Lower leg skin (tissue), 4 donors: ENCODE measurements around the gene HMGXB4. TPM values are rescaled to one million over a fixed set of nuclear protein-coding genes. Genes with fewer than 3 reads are reported as not detected.

Experiments used
- DNase-seq, 2 donors: peaks; one replicate each; pipeline ENCODE4 v3.0.0-alpha.2; 2019; ENCODE audit warnings: low spot score in 2 of 2
- H3K4me3 ChIP-seq: fragments of 200-600 bp; sonication (generic); 2 replicates; pipeline ENCODE4 v1.5.1; 2017; ENCODE audit warnings: mild to moderate bottlenecking, low read depth; ENCODE audit not compliant: poor library complexity, severe bottlenecking
- POLR2A ChIP-seq, 2 donors: fragments of 450-650 bp; IDR thresholded peaks; one replicate each; pipeline ENCODE4 v1.6.1; 2016 to 2017; ENCODE audit warnings: antibody characterized with exemption in 2 of 2, mild to moderate bottlenecking in 1 of 2, moderate library complexity in 1 of 2
- whole genome bisulfite sequencing, 2 donors: methylation state at CpG; one replicate each; pipeline ENCODE4 v1.1.5; 2018; 5-methylcytosine and 5-hydroxymethylcytosine counted together
- intact Hi-C: fragments of 100-400 bp; cut with DNase I; formaldehyde crosslinking; loops from one replicate; pipeline ENCODE4 v1.15.0; 2023; ENCODE audit warnings: low total_unique reads
- total RNA-seq, 4 donors: library from RNA; depleted of rRNA; stranded (reverse); fragments of >200 nt; gene quantifications; one replicate each; pipeline ENCODE4 v1.1.0, GENCODE V29; 2016
- TF ChIP-seq, protein P1 (sequence below), 3 donors: fragments of 450-650 bp; IDR thresholded peaks; one replicate each; pipeline ENCODE4 v1.5.1; 2016; ENCODE audit warnings: antibody characterized with exemption in 3 of 3, mild to moderate bottlenecking in 3 of 3, moderate library complexity in 2 of 3

HMGXB4 gene
- total RNA-seq, 4 donors from 2014 or later = 15.1 to 28.3 (median 18.6) TPM

DNA sequence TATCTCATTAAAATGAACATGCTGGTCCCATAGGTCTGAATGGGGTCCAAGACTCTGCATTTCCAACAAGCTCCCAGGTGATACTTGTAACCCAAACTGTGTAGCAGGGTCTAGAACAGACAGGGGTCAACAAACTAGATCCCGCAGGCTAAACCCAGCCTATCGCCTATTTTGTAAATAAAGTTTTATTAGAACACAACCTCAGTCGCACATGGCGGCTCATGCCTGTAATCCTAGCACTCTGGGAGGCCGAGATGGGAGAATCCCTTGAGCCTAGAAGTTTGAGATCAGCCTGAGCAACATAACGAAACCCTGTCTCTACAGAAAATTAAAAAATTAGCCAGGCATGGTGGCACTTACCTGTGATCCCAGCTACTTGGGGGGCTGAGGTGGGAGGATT lies 42.3 kb upstream of the HMGXB4 start:
- TF ChIP-seq, protein P1, sequence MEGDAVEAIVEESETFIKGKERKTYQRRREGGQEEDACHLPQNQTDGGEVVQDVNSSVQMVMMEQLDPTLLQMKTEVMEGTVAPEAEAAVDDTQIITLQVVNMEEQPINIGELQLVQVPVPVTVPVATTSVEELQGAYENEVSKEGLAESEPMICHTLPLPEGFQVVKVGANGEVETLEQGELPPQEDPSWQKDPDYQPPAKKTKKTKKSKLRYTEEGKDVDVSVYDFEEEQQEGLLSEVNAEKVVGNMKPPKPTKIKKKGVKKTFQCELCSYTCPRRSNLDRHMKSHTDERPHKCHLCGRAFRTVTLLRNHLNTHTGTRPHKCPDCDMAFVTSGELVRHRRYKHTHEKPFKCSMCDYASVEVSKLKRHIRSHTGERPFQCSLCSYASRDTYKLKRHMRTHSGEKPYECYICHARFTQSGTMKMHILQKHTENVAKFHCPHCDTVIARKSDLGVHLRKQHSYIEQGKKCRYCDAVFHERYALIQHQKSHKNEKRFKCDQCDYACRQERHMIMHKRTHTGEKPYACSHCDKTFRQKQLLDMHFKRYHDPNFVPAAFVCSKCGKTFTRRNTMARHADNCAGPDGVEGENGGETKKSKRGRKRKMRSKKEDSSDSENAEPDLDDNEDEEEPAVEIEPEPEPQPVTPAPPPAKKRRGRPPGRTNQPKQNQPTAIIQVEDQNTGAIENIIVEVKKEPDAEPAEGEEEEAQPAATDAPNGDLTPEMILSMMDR (IDR thresholded peaks at IDR 0.05) = no peak
- TF ChIP-seq POLR2A (IDR thresholded peaks at IDR 0.05) = no peak
- no peak for DNase-seq
- intact Hi-C loops = no loop called here
- no peak overlapping the region for H3K4me3 ChIP-seq
- 90 to 93% methylated on average over 6 of the region's 6 CpGs for WGBS, 2 donors

DNA sequence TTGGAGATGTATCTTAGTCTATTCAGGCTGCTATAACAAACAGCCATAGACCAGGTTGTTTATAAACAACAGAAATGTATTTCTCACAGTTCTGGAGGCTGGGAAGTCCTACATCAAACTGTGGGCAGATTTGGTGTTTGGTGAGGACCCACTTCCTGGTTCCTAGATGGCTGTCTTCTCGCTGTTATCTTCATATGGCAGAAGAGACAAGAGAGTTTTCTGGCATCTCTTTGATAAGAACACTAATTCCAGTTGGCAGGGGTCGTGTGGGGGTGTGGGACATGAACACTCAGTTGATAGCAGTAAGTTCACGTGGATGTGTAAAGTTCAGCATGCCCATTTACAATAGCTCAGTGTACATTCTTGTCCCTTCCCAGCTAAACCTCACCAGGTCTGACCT lies 41.3 kb upstream of the HMGXB4 start:
- TF ChIP-seq POLR2A (IDR thresholded peaks at IDR 0.05) = no peak
- TF ChIP-seq, protein P1 (IDR thresholded peaks at IDR 0.05) = no peak
- DNase-seq = no peak
- intact Hi-C loops = no loop called here
- no peak overlapping the region for H3K4me3 ChIP-seq
- WGBS, 2 donors = 59 to 72% methylated on average over 3 of the region's 3 CpGs

DNA sequence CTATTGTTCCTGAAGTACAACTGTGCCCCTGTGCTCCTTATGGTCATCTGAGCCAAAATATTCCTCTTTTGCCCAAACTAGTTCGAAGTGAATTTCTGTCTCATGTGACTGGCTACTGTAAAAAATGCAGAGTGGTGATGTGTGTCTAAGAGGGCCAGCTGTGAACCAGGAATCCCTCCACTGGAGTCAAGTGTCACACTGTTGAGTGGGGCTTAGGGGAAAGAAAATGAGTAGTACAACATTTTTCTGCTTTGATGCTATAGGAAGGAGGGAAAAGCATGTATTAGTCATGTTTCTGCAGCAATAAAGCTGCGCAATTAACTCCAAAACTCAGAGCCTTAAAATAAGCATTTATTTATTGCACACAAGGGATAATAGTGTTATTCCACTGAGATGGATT lies 39.8 kb upstream of the HMGXB4 start:
- DNase-seq = no peak
- TF ChIP-seq, protein P1 (IDR thresholded peaks at IDR 0.05) = no peak
- no peak for TF ChIP-seq POLR2A (IDR thresholded peaks at IDR 0.05)
- intact Hi-C loops = no loop called here
- 72 to 88% methylated on average over 2 of the region's 2 CpGs for WGBS, 2 donors
- no peak overlapping the region for H3K4me3 ChIP-seq

DNA sequence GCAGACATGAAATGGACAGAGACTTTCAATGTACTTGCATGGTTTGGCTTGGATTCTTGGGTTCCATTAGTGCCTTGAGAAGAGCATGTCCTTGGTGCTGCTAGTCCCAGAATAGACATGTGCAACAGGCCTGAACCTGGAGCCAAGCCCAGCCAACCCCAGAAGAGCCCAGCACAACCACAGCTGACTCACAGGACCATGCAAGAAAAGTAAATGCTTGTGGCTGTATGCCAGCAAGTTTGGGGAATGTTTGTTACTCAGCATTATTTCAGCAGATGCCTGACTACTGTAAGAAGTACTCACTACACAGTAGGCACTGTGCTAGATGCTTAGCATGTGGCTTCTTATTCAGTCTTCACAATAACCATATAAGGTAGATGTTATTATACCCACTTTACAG lies 39.2 kb upstream of the HMGXB4 start:
- no peak for DNase-seq
- TF ChIP-seq POLR2A (IDR thresholded peaks at IDR 0.05) = no peak
- TF ChIP-seq, protein P1 (IDR thresholded peaks at IDR 0.05) = no peak
- intact Hi-C loops = no loop called here

DNA sequence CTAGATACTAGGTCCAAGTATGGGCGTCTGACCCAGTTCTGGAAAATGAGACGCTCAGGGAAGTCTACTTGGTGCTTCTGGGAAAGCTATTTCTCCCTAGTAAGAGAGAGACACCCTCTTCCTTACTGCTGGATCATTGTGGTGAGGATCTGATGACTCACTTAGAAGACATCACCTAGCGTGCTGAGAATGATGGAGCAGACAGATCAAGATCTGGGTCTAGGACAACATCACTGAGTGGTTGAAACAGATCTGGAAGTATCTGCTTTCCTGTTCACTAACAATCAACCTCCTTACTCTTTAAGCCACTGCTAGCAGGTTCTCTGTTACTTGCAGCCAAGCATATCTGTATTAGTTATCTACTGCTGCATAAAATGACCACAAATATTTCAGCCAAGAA lies 38.3 kb upstream of the HMGXB4 start:
- H3K4me3 ChIP-seq = no peak overlapping the region
- DNase-seq = no peak
- intact Hi-C loops = no loop called here
- no peak for TF ChIP-seq POLR2A (IDR thresholded peaks at IDR 0.05)
- TF ChIP-seq, protein P1 (IDR thresholded peaks at IDR 0.05) = no peak
- WGBS, 2 donors = 47 to 55% methylated on average over 3 of the region's 3 CpGs

More for the DNA sequence above, 39.2 kb upstream of the HMGXB4 start:
- no peak overlapping the region for H3K4me3 ChIP-seq

DNA sequence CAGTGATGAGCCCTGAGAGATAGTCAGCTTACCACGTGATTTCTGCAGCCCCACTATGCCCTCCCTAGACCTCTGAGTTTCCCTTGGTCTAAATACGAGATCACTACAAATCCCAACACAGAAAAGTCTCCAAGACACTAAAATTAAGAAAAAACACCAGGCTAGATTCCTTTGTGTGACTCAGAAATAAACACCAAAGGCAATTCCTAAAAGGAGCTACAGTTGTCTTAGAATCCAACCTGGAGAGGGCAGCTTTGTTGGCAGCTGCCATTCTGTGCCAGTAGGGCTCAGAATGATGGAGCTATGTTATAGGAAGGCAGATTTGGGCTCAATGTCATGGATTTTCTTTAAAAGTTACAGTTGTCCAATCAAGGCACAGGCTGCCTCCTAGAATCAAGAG lies 37.1 kb upstream of the HMGXB4 start:
- H3K4me3 ChIP-seq = no peak overlapping the region
- intact Hi-C loops = no loop called here
- WGBS, 2 donors = 61 to 67% methylated on average over 2 of the region's 2 CpGs
- TF ChIP-seq, protein P1 (IDR thresholded peaks at IDR 0.05) = no peak
- TF ChIP-seq POLR2A (IDR thresholded peaks at IDR 0.05) = no peak
- DNase-seq = no peak
